ENCODE data around the gene MAP3K12. TPM values are rescaled to one million over a fixed set of nuclear protein-coding genes. Genes with fewer than 3 reads are reported as not detected.
A peak's percentile ranks its signal among the peaks of the same experiment; 100 is the strongest.

MAP3K12 gene
- polyA plus RNA-seq, 3 donors: 22.9 to 40.1 (median 36.9) TPM

GRCh38 chr12:53476769-53477209 lies 22.5 kb downstream of the MAP3K12 start:
- no peak for DNase-seq

- no peak for DNase-seq
Measured at GRCh38 chr12:53474819-53475218, 24.4 kb downstream of the MAP3K12 start.

GRCh38 chr12:53474077-53474476 lies 25.2 kb downstream of the MAP3K12 start:
- no peak for DNase-seq

- no peak for DNase-seq
Measured at GRCh38 chr12:53472056-53472582, 27.1 kb downstream of the MAP3K12 start.

GRCh38 chr12:53468282-53468681 lies 31.0 kb downstream of the MAP3K12 start:
- no peak for DNase-seq

GRCh38 chr12:53467880-53468279 lies 31.4 kb downstream of the MAP3K12 start:
- no peak for DNase-seq

- no peak for DNase-seq
Measured at GRCh38 chr12:53467082-53467481, 32.2 kb downstream of the MAP3K12 start.

- DNase-seq: no peak
Measured at GRCh38 chr12:53466640-53467039, 32.6 kb downstream of the MAP3K12 start.

- DNase-seq: no peak
Measured at GRCh38 chr12:53465679-53466078, 33.6 kb downstream of the MAP3K12 start.

GRCh38 chr12:53464685-53465418 lies 34.4 kb downstream of the MAP3K12 start:
- no peak for DNase-seq

- no peak for DNase-seq
Measured at GRCh38 chr12:53463802-53464560, 35.3 kb downstream of the MAP3K12 start.

GRCh38 chr12:53462935-53463334 lies 36.3 kb downstream of the MAP3K12 start:
- DNase-seq: no peak

- no peak for DNase-seq
Measured at GRCh38 chr12:53461591-53461990, 37.7 kb downstream of the MAP3K12 start.

GRCh38 chr12:53461059-53461458 lies 38.2 kb downstream of the MAP3K12 start:
- no peak for DNase-seq

- no peak for DNase-seq
Measured at GRCh38 chr12:53459097-53459496, 40.2 kb downstream of the MAP3K12 start.

GRCh38 chr12:53456654-53457366 lies 42.4 kb downstream of the MAP3K12 start:
- no peak for DNase-seq

- DNase-seq: no peak
Measured at GRCh38 chr12:53454707-53455106, 44.6 kb downstream of the MAP3K12 start.

GRCh38 chr12:53453953-53454640 lies 45.2 kb downstream of the MAP3K12 start:
- DNase-seq: no peak

GRCh38 chr12:53452159-53453077 lies 46.8 kb downstream of the MAP3K12 start:
- DNase-seq: peak; percentile 87

- DNase-seq: peak; percentile 99
Measured at GRCh38 chr12:53451661-53452158, 47.5 kb downstream of the MAP3K12 start, which contains the start of gene PCBP2. Gene PCBP2 (plus strand): TSS chr12:53452102. CDS start chr12:53454801, 2,699 bp downstream.

Data from renal pelvis (tissue), 4 donors.